Effector memory CD4-positive, alpha-beta T cell (primary cell): ENCODE results near the gene PLEKHM3.

Source experiments
- DNase-seq, 3 donors: peaks; one replicate each; pipeline ENCODE4 v3.0.0-alpha.2; 2020
- H3K27ac ChIP-seq: 2 replicates; pipeline ENCODE4 v1.7.0; 2013; ENCODE audit warnings: mild to moderate bottlenecking, low read length, moderate library complexity; ENCODE audit not compliant: insufficient read depth, poor library complexity, severe bottlenecking
- H3K27me3 ChIP-seq: replicated peaks from 2 replicates; pipeline ENCODE4 v1.7.0; 2013; ENCODE audit warnings: mild to moderate bottlenecking, low read length; ENCODE audit not compliant: insufficient read depth, control insufficient read depth, poor library complexity, severe bottlenecking
- H3K36me3 ChIP-seq: 2 replicates; pipeline ENCODE4 v1.7.0; 2013; ENCODE audit warnings: mild to moderate bottlenecking, low read length, moderate library complexity; ENCODE audit not compliant: control insufficient read depth, insufficient read depth
- H3K4me1 ChIP-seq: 2 replicates; pipeline ENCODE4 v1.7.0; 2013; ENCODE audit warnings: low read length, mild to moderate bottlenecking; ENCODE audit not compliant: control insufficient read depth, insufficient read depth, poor library complexity, severe bottlenecking
- H3K4me3 ChIP-seq: 2 replicates; pipeline ENCODE4 v1.7.0; 2013; ENCODE audit warnings: low read length, low read depth, mild to moderate bottlenecking; ENCODE audit not compliant: insufficient read depth, poor library complexity, severe bottlenecking
- H3K9me3 ChIP-seq: 2 replicates; pipeline ENCODE4 v1.7.0; 2013; ENCODE audit warnings: mild to moderate bottlenecking, low read length, moderate library complexity; ENCODE audit not compliant: control insufficient read depth

PLEKHM3 gene

GRCh38 chr2:207881902-207882301 is 143.4 kb downstream of the PLEKHM3 start:
- no peak overlapping the region for H3K4me3 ChIP-seq
- H3K36me3 ChIP-seq = no peaks in the 10 kb centered on the region
- no peak for DNase-seq
- no peaks in the 10 kb centered on the region for H3K4me1 ChIP-seq
- no peak overlapping the region for H3K27ac ChIP-seq
- H3K9me3 ChIP-seq = no peaks in the 10 kb centered on the region
- H3K27me3 ChIP-seq = no peaks in the 10 kb centered on the region

GRCh38 chr2:207879536-207879935 is 145.8 kb downstream of the PLEKHM3 start:
- Histone ChIP-seq H3K4me1 (no peaks in the 10 kb centered on the region), H3K36me3 (no peaks in the 10 kb centered on the region), H3K4me3 (no peak overlapping the region), H3K27ac (no peak overlapping the region), H3K9me3 (no peaks in the 10 kb centered on the region), H3K27me3 (no peaks in the 10 kb centered on the region)
- DNase-seq = no peak

DNA sequence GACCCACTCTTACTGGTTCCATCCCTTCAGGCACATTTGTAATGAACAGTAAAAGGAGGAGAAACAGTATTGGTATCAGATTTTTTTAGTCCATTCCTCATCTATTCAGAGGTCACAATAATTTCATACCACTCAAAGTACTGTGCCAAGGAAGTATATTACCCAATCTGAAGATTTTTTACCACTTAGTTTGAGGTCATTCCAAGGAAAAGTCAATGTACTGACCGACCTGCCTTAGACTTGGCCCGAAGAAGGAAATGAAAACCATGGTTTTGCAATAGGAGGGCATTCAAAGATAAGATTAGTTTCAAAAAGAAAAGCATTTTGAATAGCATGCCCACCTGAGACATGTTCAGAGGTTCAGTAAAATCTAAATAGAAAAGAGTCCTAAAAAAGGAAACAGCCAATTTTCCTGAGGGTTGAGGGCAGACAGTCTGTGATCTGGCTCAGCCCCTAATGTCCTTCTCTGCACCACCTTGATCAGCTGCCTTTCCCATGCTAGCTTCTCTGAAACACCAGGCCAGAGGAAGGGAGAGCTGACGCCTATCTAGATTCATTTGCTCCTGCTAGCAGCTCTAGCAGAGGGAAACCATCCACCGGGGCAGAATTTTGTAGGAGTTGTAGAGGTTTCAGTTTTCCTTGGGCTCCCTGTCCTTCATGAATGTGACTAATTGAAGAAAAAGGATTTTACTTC is 148.3 kb downstream of the PLEKHM3 start:
- no peaks in the 10 kb centered on the region for H3K9me3 ChIP-seq
- H3K4me3 ChIP-seq = no peak overlapping the region
- H3K27ac ChIP-seq = no peak overlapping the region
- DNase-seq = no peak
- H3K27me3 ChIP-seq = no peaks in the 10 kb centered on the region
- no peaks in the 10 kb centered on the region for H3K4me1 ChIP-seq
- no peaks in the 10 kb centered on the region for H3K36me3 ChIP-seq

DNA sequence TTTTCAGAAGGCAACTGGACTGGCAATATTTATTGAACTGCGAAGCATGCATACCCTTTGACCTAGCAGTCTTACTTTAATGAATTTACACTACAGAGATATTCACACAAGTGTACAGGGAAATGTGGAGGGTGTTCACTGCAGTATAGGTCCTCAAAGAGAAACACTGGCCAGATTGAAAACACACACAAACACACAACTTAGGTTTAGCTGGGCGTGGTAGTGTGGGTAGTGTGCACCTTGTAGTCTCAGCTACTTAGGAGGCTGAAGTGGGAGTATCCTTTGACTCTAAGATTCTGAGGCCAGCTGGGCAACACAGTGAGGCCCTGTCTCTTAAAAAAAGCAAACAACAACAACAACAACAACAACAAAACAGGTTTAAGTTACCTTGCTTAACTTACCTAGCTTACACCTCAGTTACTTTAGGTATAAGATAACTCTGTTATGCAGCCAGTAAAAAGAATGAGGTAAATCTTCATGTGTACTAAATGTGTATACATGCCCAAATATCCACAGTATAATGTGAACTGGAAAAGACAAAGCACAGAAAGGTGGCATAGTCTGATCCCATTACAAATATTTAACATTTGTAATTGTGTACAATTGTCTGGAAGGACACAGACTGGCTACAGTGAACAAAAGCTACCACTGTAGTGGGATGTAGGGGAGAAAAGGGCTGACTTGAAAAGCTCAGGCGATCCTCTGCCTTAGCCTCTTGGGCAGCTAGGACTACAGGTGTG is 149.7 kb downstream of the PLEKHM3 start:
- Histone ChIP-seq H3K36me3 (no peaks in the 10 kb centered on the region), H3K9me3 (no peaks in the 10 kb centered on the region), H3K27me3 (no peaks in the 10 kb centered on the region), H3K4me3 (no peak overlapping the region), H3K27ac (no peak overlapping the region), H3K4me1 (no peaks in the 10 kb centered on the region)
- DNase-seq = no peak

DNA sequence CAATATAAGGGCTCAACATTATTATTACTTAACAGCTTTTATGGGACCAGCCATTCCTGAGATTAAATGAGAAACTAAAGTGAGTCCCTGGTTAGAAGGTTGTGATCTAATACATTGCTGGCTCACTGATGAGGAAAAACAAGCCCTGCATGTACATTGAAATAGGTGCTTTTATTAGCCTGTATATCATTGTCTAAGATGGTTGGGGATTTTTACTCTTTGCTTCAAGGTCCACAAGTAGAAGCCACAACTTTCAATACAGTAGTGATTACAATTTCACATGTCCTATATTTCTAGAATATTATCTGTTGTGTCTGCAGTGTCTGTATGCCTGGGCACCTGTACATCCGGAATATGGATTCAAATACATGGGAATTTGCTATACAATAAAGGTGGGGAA is 151.5 kb downstream of the PLEKHM3 start:
- no peak for DNase-seq
- Histone ChIP-seq H3K36me3 (no peaks in the 10 kb centered on the region), H3K9me3 (no peaks in the 10 kb centered on the region), H3K27ac (no peak overlapping the region), H3K4me1 (no peaks in the 10 kb centered on the region), H3K27me3 (no peaks in the 10 kb centered on the region), H3K4me3 (no peak overlapping the region)

GRCh38 chr2:207871911-207872310 is 153.4 kb downstream of the PLEKHM3 start:
- DNase-seq = no peak
- H3K4me3 ChIP-seq = no peak overlapping the region
- H3K36me3 ChIP-seq = no peaks in the 10 kb centered on the region
- H3K27me3 ChIP-seq = no peaks in the 10 kb centered on the region
- H3K27ac ChIP-seq = no peak overlapping the region
- H3K9me3 ChIP-seq = no peaks in the 10 kb centered on the region
- H3K4me1 ChIP-seq = no peaks in the 10 kb centered on the region

DNA sequence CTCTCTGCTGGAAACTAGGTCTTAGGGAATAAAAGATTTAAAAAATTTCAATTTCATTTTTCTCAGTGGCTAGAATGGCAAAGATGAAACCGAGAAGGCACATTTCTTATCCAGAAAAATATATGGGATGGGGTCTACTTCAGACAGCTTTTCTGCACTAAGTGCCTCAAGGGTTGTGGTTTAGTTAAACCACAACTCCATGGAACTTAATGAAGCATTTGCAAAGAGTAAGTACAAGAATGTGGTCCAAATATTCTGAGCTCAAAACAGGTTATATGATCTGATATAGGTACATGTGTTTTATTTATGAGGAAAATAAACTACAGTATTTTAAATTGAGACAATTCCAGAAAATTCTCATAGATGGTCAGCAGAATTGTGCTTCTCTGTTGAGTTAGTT is 153.8 kb downstream of the PLEKHM3 start:
- Histone ChIP-seq H3K4me3 (no peak overlapping the region), H3K36me3 (no peaks in the 10 kb centered on the region), H3K9me3 (no peaks in the 10 kb centered on the region), H3K4me1 (no peaks in the 10 kb centered on the region), H3K27ac (no peak overlapping the region), H3K27me3 (no peaks in the 10 kb centered on the region)
- no peak for DNase-seq

DNA sequence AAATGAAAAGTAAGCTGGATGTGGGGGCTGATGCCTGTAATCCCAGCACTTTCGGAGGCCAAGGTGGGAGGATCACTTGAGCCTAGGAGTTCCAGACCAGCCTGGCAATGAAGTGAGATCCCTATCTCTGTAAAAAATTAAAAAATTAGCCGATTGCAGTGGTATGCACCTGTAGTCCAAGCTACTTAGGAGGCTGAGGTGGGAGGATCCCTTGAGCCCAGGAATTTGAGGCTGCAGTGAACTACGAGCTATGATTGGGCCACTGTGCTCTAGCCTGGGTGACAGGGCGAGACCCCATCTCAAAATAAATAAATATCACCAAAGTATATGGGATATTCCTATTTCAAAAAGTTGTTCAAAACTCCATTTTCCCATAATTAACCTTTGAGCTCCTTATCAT is 154.5 kb downstream of the PLEKHM3 start:
- H3K4me3 ChIP-seq = no peak overlapping the region
- H3K9me3 ChIP-seq = no peaks in the 10 kb centered on the region
- no peaks in the 10 kb centered on the region for H3K27me3 ChIP-seq
- no peak overlapping the region for H3K27ac ChIP-seq
- no peaks in the 10 kb centered on the region for H3K36me3 ChIP-seq
- no peaks in the 10 kb centered on the region for H3K4me1 ChIP-seq
- DNase-seq = no peak

DNA sequence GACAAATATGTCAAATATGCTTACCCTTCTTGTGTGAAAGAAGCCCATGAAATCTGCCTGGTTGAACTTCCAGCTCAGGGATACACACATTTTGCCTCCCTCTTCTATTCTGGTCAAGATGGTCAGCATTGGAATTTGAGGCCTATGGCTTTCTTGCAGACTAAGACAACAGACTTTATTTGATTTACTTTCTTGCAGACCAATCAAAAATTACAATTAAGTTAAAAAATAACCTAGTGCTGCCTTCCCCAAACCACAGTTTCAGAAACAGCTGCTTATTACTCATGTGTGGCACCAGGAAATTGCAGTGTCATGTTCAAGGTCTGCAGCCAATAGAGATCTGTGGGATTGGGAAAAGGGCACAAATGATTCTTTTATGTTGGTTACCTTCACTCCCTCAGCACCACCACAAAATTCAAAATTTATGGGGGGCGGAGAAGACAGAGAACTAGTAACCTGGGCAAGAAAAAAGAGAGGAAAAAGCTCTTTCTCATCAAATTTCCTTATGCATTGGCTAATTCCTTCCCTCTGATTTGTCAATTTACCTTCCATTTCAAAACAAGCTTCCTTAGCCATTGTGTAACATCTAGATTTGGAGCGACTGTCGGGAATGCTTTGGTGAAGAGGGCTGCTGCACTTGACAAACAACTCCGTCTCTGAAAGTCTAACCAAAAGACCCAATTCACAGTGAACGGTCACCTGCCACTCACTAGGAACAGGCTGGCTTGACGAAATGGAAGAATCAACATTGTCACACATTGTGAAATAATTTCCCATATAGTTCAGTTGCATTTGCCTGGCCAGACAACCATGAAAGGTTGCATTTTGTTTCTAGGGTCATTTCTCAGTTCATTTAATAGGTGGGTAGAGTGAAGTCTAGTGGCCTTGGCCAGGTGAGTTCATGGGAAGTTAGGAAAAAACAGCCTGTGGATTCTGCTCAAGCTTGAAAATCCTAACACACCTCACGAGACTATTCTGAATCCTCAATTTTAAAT is 155.2 kb downstream of the PLEKHM3 start:
- H3K27ac ChIP-seq = no peak overlapping the region
- no peaks in the 10 kb centered on the region for H3K4me1 ChIP-seq
- no peak for DNase-seq
- H3K9me3 ChIP-seq = no peaks in the 10 kb centered on the region
- H3K4me3 ChIP-seq = no peak overlapping the region
- H3K27me3 ChIP-seq = no peaks in the 10 kb centered on the region
- no peaks in the 10 kb centered on the region for H3K36me3 ChIP-seq
